Activated CD4-positive, CD25-positive, alpha-beta regulatory T cell (primary cell): ENCODE data around the gene MAML1.
A peak's percentile ranks its signal among the peaks of the same experiment; 100 is the strongest.
"Not testable (repeated sequence)": the region's sequence is repeated elsewhere in the genome, so short reads cannot be mapped to it uniquely, and the experiment has no call there.

Experiments
- DNase-seq, 4 experiments: peaks; one replicate each; lab custom pipeline; 2025; lab: John Stamatoyannopoulos, UW

The MAML1 gene

DNA sequence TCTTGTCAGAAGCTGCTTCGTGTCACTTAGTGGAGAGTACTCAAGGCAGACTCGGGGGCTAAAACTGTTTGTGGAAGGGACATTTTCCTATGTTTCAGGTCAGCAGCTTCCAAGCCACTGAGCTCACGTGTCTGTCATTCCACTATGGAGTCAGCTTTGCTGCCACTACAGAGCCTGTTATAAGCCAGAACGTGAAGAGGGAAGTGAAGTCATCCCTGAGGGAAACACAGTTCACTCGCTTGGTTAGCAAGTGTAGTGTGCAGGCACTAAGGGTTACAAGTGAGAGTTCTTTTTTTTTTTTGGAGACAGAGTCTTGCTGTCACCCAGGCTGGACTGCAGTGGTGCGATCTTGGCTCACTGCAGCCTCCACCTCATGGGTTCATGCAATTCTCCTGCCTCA lies 36.6 kb downstream of the MAML1 start:
- DNase-seq, result no peak

DNA sequence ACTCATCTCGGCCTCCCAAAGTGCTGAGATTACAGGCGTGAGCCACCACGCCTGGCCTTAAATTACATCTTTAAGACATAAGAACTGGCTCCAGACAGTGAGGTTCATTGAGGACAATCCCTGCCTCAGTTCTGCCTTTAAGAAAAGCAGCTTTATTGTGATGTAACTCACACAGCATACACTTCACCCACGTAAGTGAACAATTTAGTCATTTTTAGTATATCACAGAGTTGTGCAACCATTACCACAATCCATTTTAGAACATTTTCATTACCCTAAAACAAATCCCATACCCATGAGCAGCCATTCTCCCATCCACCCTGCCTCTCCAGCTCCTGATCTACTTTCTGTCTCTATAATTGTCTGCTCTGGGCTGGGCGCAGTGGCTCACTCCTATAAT lies 37.2 kb downstream of the MAML1 start:
- DNase-seq, result no peak

DNA sequence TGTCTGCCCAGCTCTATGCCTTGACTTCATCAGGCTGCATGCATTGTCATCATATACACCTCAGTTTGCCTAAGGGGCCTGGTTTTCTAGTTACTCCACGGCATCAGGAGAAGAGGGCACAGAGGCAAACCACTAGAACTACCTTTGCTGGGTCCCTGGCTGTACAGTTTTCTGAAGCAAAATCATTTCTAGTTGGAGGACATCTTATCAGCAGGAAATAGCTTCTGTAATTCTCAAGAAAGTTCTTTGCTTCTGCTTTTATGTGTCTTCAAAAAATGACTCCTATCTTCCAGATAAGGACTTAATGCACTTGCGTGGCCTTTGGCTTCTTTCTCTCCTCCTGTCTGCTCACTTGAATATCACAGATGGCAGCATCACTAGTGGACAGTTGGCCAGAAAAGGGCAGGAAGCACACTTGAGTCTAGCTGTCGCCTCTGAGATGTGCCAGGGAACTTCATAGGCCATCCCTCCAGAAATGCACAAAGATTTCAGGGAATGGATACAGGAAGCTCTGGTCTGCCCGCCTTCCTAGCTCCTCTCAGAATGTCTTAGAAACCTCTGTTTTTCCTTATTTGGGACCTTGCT lies 38.8 kb downstream of the MAML1 start:
- DNase-seq, result no peak

DNA sequence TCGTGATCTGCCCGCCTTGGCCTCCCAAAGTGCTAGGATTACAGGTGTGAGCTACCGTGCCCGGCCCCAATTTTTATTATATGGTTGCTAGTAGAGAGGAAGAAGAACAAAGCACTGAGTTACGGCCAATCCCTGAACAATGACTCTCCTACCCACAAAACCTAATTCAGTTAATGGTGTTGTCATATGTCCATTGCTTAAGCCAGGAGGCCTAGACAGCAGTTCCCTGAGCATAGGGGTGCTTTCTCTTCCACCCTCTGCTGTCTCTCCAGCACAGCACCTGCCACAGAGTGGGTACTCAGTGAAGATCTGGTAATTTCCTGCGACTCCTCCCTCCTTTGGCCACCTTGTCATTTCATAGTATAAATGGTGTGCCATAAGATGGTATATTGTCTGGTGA lies 39.7 kb downstream of the MAML1 start:
- DNase-seq, result no peak

DNA sequence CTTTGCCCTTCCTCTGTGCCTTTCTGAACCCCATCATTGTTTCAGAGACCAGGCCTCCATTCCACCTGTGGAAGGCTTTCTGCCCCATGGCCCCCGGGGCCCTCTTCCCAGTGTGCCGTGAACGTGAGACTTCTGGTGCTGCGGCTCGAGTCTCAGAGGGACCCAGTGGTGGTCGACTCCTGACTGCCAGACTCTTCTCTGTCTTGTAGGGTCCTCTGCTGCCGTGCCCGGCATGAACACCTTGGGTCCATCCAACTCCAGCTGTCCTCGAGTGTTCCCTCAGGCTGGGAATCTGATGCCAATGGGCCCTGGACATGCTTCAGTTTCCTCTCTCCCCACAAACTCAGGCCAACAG lies 41.0 kb downstream of the MAML1 start:
- no peak for DNase-seq

DNA sequence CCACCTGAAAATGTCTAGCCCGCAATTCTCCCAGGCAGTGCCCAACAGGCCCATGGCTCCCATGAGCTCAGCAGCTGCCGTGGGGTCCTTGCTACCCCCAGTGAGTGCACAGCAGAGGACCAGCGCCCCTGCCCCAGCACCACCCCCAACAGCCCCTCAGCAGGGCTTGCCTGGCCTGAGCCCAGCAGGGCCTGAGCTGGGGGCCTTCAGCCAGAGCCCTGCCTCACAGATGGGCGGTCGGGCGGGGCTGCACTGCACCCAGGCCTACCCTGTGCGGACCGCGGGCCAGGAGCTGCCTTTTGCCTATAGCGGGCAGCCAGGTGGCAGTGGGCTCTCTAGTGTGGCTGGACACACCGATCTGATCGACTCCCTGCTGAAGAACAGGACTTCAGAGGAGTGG lies 41.8 kb downstream of the MAML1 start:
- no peak for DNase-seq

DNA sequence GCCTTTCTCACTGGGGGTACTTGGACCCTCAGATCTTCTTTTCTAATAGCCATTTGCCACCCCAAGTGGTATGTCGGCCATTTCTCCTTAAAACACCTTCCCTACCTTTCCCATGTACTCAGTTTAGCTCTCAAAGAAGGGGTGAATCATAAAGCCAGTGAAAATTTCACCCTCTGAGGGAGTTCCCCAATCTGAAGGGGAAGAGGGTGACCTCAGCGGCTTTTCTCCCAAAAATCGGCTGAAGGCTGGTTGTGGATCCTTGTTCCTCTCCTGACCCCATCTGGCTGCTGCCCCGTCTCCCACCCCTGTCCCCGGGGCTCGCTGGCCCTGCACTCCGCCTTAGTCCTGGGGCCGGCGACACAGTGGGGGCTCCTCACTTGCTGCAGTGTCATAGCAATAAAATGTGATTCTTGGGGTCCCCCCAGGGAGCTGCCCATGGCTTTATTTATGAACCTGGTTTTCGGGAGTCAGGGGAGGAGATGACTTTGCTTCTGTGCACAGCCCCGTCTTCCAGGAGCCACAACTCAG lies 43.9 kb downstream of the MAML1 start:
- no peak for DNase-seq

DNA sequence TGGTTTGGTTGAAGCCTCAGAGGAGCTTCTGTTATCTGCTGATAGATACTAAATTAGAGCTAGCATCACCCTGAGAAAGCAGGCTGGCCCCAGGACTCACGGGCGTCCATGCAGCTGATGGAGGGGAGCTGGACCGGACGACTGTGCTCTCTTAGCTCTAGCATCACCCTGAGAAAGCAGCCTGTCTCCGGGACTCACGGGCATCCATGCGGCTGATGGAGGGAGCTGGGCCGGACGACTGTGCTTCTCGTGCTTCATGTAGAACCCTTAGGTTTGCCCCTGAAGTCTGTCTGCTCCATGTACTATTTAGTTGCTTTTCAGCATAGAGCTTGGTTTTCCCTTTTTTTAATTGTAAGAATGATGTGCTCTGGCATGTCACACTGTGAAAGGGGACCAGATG lies 44.8 kb downstream of the MAML1 start:
- DNase-seq, result no peak

DNA sequence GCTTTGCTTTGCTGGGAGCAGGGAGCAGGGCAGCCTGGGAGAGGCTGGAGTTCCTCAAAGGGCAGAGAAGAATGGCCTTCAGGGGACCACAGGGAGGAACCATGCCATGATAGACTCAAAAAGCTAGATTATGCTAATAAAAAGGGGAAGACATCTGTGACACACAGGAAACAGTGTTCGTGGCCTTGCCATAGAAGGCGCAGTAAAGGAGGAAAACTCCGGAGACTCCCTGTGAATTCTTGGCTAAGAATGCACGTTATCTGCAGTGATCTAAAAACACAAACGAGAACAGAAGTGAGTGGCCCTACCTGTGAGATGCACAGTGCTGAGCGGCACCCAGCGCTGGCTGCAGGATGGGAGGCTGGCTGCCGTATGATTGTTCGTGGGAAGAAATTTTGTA lies 45.3 kb downstream of the MAML1 start:
- no peak for DNase-seq

DNA sequence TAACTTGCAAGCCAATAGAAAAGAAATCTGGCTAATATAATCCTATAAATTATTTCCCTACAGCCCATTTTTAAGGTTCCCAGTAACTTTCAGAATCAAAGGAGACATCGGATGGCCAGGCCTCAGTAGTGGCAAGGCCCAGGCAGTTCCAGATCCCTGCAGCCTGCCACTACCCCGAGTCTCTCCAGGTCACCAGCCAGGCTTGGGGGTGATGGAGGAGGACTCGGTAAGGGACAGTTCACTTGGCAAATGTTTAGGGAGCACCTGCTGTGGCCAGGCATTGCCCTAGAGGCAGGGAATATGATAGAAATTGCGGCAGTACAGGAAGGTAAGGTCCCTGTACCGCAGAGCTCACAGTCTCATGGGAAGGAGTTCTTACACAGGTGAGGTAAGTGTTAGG lies 46.0 kb downstream of the MAML1 start:
- no peak for DNase-seq

DNA sequence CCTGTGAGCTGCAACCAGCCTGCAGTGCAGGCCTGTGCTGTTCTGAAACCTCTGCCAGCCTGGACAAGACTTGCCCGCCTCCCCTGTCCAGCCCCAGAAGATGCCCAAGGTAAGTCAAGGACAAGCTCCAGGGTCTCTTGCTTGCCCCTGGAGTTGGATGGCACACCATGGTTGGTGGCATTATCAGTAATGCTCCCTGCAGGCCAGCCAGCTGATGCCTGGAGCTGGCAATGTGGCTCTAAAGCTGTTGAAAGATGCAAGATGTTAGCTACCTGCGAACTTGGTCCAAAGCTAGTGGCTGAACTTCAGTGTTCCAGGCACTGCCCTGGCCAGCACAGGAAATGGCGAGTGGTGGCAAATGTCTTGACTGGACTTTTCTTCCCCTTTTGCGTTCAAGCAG lies 47.2 kb downstream of the MAML1 start:
- DNase-seq, result no peak

DNA sequence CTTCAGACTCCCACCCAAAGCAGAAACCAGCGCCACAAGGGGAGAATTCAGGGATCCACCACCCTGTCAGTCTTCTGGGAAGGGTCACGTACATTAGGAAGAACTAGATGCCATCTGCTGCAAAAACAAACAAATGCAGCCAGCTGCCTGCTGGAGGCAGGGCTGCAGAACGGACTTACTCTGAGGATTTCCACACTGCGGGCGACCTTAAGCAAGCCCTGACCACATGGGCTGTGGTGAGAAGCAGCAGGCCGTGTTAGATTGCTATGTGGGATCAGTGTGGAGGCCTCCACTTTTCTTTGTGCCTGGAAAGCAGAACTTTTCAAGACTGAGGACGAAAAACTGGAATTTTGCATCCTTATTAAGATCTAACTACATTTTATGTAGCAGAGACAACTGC lies 47.7 kb downstream of the MAML1 start:
- DNase-seq, result no peak

DNA sequence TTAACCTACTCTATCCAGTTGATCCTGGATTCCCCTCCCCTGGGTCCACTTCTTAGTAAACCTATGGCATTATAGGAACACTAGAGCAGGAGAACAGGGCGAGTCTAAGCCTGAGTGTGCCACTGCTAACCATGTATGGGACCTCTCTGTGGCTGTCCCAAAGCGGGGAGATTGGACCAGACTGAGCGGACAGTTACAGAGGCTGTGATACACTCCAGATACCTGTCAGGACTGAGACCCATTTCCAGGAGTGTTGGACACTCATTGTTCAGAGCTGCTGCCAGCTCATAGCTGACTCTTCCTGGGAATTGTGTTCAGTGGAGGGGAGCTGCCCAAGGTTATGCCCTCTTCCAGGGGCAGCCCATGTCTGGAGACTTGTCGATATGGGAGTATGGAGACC lies 49.2 kb downstream of the MAML1 start:
- no peak for DNase-seq

DNA sequence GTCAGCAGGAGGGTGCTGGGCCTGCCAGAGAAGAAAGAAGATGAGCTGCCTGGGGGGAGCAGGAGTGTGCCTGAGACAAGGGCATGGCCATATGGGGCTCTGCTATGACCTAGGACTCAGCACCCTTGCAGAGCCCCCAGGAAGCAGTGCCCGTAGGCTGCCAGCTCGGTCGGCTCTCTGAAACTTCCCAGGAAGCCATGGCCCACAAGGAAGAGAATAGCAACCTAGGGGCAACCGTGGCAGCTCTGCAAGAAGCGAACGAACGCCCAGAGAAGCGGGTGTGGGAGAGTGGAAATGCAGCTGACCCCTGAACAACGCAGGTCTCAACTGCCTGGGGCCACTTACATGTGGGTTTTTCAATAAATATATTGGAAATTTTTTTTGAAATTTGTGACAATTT lies 50.5 kb downstream of the MAML1 start:
- DNase-seq, result no peak

DNA sequence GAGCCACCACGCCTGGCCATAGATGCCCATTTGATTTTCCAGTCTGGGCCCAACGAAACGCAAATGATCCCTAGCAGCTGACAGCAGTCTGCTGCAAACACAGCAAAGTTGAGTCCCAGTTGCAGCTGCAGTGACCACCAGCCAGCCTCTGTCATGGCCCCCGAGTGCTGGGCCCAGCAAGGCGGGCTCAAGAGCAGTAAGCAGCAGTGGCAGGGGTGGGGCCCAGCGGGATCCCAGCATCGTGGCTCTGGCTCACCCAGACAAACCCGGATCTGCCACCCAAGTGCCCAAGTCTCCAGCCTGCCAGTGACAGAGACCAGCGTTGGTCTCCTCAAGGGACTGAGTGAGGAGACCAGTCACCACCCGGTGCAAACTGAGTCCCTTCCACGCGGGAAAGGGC lies 54.2 kb downstream of the MAML1 start:
- no peak for DNase-seq

DNA sequence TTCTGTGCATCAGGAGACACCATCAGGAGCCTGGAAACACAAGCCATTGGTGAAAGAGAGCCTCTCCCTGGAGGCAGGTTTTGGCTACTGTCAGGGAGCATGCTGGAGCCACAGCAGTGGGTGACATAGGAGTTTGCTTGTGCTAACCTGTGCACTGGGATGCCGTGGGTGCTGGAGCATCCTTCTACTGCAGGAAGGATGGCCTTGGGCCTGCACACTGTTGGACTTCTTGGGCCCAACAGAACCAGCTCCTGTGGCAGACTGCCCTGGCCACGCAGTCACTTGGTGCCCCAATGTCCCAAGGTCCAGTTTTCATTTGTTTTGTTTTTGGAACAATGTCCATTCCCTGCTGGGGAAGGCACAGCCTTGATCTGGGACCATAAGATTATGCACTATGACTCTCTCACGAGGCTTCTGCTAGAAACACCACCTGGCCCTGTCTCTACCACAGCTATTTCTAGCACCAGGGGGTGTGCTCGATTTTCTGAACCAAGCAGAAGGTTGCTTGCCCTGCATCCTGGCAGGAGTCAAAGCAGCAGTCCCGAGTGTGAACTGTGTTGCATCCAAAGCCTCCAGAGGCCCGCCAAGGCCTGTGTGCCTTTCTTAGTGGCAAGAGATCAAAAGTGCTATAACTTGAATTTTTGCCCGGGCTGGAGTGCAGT lies 55.7 kb downstream of the MAML1 start:
- DNase-seq, result no peak

DNA sequence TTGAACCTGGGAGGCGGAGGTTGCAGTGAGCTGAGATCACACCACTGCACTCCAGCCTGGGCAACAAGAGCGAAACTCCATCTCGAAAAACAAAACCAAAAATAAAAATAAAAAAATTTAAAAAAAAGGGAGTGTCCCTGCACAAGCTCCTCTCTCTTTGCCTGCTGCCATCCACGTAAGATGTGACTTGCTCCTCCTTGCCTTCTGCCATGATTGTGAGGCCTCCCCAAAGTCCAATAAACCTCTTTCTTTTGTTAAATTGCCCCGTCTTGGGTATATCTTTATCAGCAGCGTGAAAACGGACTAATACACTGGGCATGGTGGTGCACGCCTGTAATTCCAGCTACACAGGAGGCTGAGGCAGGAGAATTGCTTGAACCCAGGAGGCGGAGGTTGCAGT lies 56.7 kb downstream of the MAML1 start:
- not testable (repeated sequence) for DNase-seq

DNA sequence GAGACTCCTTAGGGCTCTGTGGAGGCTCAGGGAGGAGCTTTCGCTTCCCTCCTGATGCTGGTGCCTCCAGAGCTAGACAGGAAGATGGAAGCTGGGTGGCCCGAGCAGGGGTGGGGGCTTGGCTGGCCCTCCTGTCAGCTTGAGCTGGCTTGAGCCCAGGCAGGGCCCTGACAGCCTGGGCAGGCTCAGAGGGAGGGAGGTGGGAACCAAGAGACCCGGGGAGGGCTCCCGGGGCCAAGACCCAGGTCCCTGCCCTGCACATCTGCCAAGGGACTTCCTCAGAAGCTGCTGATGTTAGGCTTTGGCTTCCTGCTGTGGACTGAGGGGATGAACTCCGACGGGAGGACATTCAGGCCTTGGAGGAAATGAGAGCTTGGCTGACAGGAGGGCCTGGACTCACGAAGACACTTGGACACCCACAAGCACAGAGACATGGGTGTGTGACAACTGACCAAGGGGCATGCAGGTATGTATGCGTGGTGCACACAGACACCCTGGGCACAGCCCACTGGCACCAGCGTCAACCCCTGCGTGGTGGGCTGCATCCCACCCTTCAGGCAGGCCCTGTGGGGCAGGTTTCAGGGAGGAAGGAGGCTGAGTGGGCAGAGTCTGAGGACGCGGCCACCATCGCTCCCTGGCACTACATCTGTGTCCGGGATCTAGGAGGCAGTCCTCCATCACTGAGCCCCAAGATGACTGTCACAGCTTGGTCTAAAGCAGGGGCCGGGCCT lies 59.4 kb downstream of the MAML1 start:
- no peak for DNase-seq

DNA sequence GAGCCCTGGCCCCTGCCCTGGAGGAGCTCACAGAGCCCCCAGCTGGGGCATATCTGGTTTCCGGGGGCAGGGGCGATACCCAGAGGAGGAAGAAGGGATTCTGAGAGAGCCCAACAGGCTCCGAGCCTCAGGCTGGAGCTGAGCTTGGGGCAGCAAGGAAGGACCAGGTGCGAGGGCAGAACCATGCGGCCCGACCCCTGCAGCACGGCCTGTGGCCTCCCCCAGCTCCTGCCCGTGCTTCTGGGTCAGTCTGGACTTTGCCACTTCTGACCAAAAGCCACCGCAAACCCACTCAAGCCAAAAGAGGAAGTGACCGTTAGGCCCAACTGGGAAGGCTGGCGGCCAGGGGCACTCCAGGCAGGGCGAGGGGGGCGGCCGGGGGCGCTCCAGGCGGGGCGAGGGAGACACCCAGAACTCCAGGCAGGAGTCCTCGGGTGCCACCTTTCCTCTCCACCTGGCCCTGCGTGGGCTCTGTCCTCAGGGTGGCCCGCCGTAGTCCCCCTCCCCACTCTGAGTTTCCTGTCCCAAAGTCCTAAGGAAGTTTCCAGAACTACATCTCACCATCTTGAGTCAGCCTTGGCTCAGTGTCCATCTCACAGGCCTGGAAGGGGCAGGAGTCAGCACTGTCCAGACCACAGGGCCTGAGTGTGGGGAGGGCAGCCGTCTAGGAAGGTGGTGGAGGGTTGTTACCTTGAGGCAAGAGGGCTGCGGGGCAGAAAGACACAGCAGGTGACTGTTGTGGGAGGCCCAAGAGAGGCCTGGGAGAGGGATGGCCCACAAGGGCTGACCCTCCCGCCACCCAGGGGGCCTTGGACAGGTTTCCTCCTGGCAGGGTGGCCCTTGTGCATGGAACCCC lies 60.2 kb downstream of the MAML1 start:
- DNase-seq, result no peak

DNA sequence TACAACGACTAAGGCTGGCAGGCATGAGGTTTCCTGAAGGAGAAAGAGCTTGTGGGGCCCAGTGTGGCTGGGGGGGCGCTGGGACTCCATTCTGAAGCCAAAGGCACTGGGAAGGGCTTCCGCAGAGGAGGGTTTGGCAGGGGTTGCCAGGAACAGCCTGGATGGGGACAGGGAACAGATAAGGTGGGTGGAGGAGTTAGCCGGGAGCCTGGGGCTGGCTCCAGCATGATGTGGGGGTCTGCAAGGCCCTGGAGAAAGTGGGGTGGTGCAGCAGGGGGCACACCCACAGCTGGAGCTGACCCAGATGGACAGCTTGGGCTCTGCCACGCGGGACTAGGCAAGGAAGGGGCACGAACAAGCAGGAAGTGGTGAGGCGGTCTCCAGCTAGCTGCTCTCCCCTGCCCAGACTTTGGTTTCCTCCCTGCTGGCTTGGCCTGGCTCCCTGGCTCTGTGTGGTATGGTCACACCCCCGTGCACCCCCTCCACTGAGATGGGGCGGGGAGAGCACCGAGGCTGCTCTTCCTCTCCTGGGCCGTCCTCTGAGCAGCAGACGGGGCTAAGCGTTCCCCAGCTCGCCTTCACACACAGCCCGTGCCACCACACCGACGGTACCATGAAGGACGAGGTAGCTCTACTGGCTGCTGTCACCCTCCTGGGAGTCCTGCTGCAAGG lies 61.0 kb downstream of the MAML1 start, which contains the start of gene LTC4S:
Gene LTC4S, plus strand, starts transcription at position 519 of the 672 bp plus-strand sequence. Its CDS starts 95 bp downstream, at position 614.
- peak in 1 of 4 experiments; percentile 26 for DNase-seq

DNA sequence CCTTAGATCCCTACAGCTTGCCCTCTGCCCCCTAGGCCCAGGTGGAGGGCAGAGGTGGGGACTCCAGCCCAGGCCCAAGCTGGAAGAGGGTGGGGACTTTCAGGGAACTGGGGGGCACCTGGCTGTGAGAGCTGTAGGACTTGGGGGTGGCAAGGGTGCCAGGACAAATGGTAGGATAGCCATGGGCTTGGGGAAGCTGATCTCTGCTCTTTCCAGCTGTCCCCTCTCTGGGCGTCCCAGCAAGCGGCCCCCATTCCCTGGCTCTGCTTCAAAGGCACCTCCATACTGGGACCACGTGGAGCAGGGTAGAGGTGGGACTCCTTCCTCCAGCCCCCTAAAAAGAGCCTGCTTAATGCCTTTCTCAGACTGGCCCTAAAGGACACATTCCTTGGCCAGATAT lies 61.5 kb downstream of the MAML1 start:
- DNase-seq, result no peak

DNA sequence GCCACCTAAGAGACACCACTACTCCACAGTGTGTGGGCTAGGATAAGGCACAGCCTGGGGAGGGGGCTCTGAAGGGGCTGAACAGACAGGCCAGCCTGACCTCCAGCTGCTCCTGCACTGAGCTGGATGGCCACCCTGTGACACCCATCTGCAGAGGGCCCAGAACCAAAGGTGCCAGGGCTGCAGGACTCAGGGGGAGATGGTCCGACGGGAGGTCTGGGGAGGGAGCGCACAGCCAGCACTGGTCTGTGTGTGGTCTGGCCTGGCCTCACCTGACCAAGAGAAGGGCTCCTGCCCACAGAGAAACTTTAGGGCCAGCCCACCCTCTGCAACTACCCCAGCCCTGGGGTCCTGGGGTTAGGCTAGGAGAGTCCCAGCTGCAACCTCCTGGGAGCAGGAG lies 62.0 kb downstream of the MAML1 start:
- DNase-seq, result no peak
